ENCODE results near the gene RETREG1. TPM values are rescaled to one million over a fixed set of nuclear protein-coding genes. Genes with fewer than 3 reads are reported as not detected.

RETREG1 gene
- total and polyA plus RNA-seq, 2 donors (not counting 3 experiments of a cell fraction or from before 2014, with no cell fraction given) = 0.46 TPM; not detected in 1

DNA sequence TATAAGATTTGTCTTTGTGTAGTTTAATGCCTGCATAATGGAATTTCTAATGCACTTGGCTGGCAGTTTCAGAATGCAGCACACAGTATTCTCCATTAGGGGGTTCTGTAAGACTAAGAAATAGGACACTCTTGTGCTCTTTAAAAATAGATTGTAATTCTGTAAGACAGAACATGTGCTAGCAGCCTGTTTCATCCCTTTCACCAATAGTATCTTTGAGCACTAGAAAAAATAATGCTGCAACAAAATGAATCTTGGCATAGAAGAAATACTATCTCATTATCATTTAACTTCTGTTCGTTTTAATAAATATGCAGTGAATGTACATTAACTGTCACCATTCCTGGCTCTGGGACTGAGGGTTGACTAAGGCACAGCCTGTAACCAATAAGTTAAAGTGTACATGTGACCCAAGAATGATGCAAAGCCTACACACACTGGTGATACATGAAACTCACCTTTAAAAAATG is 127.4 kb downstream of the RETREG1 start:
- CTCF ChIA-PET = interaction anchor here (0.6 to 2.0 kb wide), 9 partner anchors 25 to 726 kb away, joined by 3 to 19 read pairs (median 5); no protein-coding TSS in a partner anchor

More for the DNA sequence above, 127.4 kb downstream of the RETREG1 start:
- no peaks in the 10 kb centered on the region for H3K36me3 ChIP-seq (ENCODE audit: control insufficient read depth in 2 of 2, extremely low read depth in 1 of 2, insufficient read depth in 2 of 2, low read length in 2 of 2)
- H3K9me1 ChIP-seq (replicated peaks; ENCODE audit: control insufficient read depth, extremely low read depth, insufficient read depth, low read length) = no peaks in the 10 kb centered on the region
- H3K27me3 ChIP-seq (ENCODE audit: control insufficient read depth in 2 of 2, insufficient read depth in 2 of 2, low read length in 2 of 2) = peaks cover 0 to 3% of the 10 kb centered on the region in 2 experiments
- no peaks in the 10 kb centered on the region for H4K20me1 ChIP-seq (replicated peaks; ENCODE audit: control insufficient read depth, extremely low read depth, insufficient read depth, low read length)
- H3K79me2 ChIP-seq (ENCODE audit: control insufficient read depth, insufficient read depth, low read length) = no peaks in the 10 kb centered on the region
- dilution Hi-C loops (cut with MboI; ENCODE audit: extremely low pct_ligation_motif_present, low sequenced_read_pairs) = no loop called here
- no peaks in the 10 kb centered on the region for H3K9me3 ChIP-seq (replicated peaks; ENCODE audit: control insufficient read depth, insufficient read depth, low read length)
- no TSS peak for BruUV-seq (replicated peaks)
- H3K9ac ChIP-seq (replicated peaks; ENCODE audit: extremely low read depth, insufficient read depth, low read length) = no peak overlapping the region
- POLR2A ChIA-PET = no interaction called here
- TF ChIP-seq CTCF (IDR thresholded peaks at IDR 0.05; ENCODE audit: extremely low read depth in 1 of 2, insufficient read depth in 1 of 2, low read depth in 1 of 2, low read length in 2 of 2) (peak; percentile 5 to 40), MAX (IDR thresholded peaks at IDR 0.05; ENCODE audit: insufficient read depth, insufficient read length) (no peak)
- no peaks in the 10 kb centered on the region for H3K4me1 ChIP-seq (ENCODE audit: control insufficient read depth, extremely low read depth, insufficient read depth, low read length)
- FAIRE-seq (no peak), DNase-seq (ENCODE audit: low read depth, low spot score) (peak; percentile 41)
- H3K4me3 ChIP-seq (replicated peaks in 1 of 3; ENCODE audit: insufficient read depth in 1 of 3, low read depth in 1 of 3, low read length in 3 of 3) = no peak overlapping the region
- H3K27ac ChIP-seq (ENCODE audit: insufficient read depth, low read depth, low read length) = no peak overlapping the region
- H3K4me2 ChIP-seq (ENCODE audit: insufficient read depth, low read length) = no peak overlapping the region
- H2AFZ ChIP-seq (ENCODE audit: low read depth, low read length) = no peak overlapping the region
- intact Hi-C loops (cut with micrococcal nuclease) = loop anchor here (1.0 kb wide), 1 partner anchor 61 kb away; no protein-coding TSS in a partner anchor
